Choroid plexus epithelial cell (primary cell): ENCODE results near the gene TGFBR3.
A peak's percentile ranks its signal among the peaks of the same experiment; 100 is the strongest.

ENCODE experiments used
- DNase-seq: peaks from one replicate; pipeline ENCODE4 v3.0.0-alpha.2; 2010; ENCODE audit warnings: low read depth
- H3K4me3 ChIP-seq: 2 replicates; pipeline ENCODE4 v1.5.1; 2011; ENCODE audit warnings: low read depth, mild to moderate bottlenecking, control low read depth, low read length, moderate library complexity
- CTCF ChIP-seq: conservative IDR thresholded peaks from 2 replicates; pipeline ENCODE4 v1.5.1; 2011; ENCODE audit warnings: low read depth, mild to moderate bottlenecking, control low read depth, inconsistent platforms, low read length, moderate library complexity

Gene TGFBR3

GRCh38 chr1:91697416-91697815 lies 188.5 kb downstream of the TGFBR3 start:
- no peak for TF ChIP-seq CTCF
- peak; percentile 41 for DNase-seq
- no peak overlapping the region for H3K4me3 ChIP-seq

- no peak for TF ChIP-seq CTCF
- no peak for DNase-seq
- no peak overlapping the region for H3K4me3 ChIP-seq
Measured at GRCh38 chr1:91696321-91696720, 189.6 kb downstream of the TGFBR3 start.

GRCh38 chr1:91693557-91693956 lies 192.4 kb downstream of the TGFBR3 start:
- H3K4me3 ChIP-seq: no peak overlapping the region
- TF ChIP-seq CTCF: no peak
- DNase-seq: no peak

GRCh38 chr1:91691525-91691924 lies 194.4 kb downstream of the TGFBR3 start:
- H3K4me3 ChIP-seq: no peak overlapping the region
- TF ChIP-seq CTCF: no peak
- DNase-seq: no peak

GRCh38 chr1:91689641-91690481 lies 196.1 kb downstream of the TGFBR3 start:
- H3K4me3 ChIP-seq: no peak overlapping the region
- DNase-seq: peak; percentile 22
- TF ChIP-seq CTCF: no peak

GRCh38 chr1:91687452-91687851 lies 198.5 kb downstream of the TGFBR3 start:
- H3K4me3 ChIP-seq: no peak overlapping the region
- TF ChIP-seq CTCF: no peak
- peak; percentile 23 for DNase-seq

- H3K4me3 ChIP-seq: no peak overlapping the region
- no peak for TF ChIP-seq CTCF
- no peak for DNase-seq
Measured at GRCh38 chr1:91685994-91686393, 200.0 kb downstream of the TGFBR3 start.
